Measurements from ENCODE around the gene OR52I1.

The OR52I1 gene

GRCh38 chr11:4569075-4569474, 24.8 kb upstream of the OR52I1 start:
- no peaks in the 10 kb centered on the region for H3K4me1 ChIP-seq (ENCODE audit: low read length)
- no peaks in the 10 kb centered on the region for H3K9me3 ChIP-seq (ENCODE audit: insufficient read depth, low read length)
- no peak overlapping the region for H3K4me2 ChIP-seq (ENCODE audit: low read length)
- H3K79me2 ChIP-seq (ENCODE audit: low read length), result no peaks in the 10 kb centered on the region
- no peaks in the 10 kb centered on the region for H4K20me1 ChIP-seq (ENCODE audit: insufficient read depth, low read length)
- H3K27ac ChIP-seq (ENCODE audit: low read length), result no peak overlapping the region
- H3K4me3 ChIP-seq (ENCODE audit: low read length), result no peak overlapping the region
- H3K36me3 ChIP-seq (replicated peaks; ENCODE audit: low read depth, low read length), result no peaks in the 10 kb centered on the region
- no peak for TF ChIP-seq CTCF (IDR thresholded peaks at IDR 0.05; ENCODE audit: low read depth, low read length)
- TF ChIP-seq EZH2phosphoT487 (IDR thresholded peaks at IDR 0.05; ENCODE audit: low read depth), result no peak
- H2AFZ ChIP-seq (ENCODE audit: low read depth, low read length), result no peak overlapping the region
- H3K27me3 ChIP-seq (ENCODE audit: low read depth, low read length), result peaks cover 5% of the 10 kb centered on the region; the same call in 1 of the 2 replicates
- H3K9ac ChIP-seq (ENCODE audit: low read length), result no peak overlapping the region

GRCh38 chr11:4576880-4577279, 17.0 kb upstream of the OR52I1 start:
- Histone ChIP-seq H3K4me2 (ENCODE audit: low read length) (no peak overlapping the region), H3K36me3 (replicated peaks; ENCODE audit: low read depth, low read length) (no peaks in the 10 kb centered on the region), H2AFZ (ENCODE audit: low read depth, low read length) (no peak overlapping the region), H3K4me1 (ENCODE audit: low read length) (no peaks in the 10 kb centered on the region), H3K27me3 (ENCODE audit: low read depth, low read length) (peaks cover 14% of the 10 kb centered on the region), H3K4me3 (ENCODE audit: low read length) (no peak overlapping the region), H3K9me3 (ENCODE audit: insufficient read depth, low read length) (no peaks in the 10 kb centered on the region), H3K27ac (ENCODE audit: low read length) (no peak overlapping the region), H4K20me1 (ENCODE audit: insufficient read depth, low read length) (no peaks in the 10 kb centered on the region), H3K79me2 (ENCODE audit: low read length) (no peaks in the 10 kb centered on the region), H3K9ac (ENCODE audit: low read length) (no peak overlapping the region)
- TF ChIP-seq CTCF (IDR thresholded peaks at IDR 0.05; ENCODE audit: low read depth, low read length) (no peak), EZH2phosphoT487 (IDR thresholded peaks at IDR 0.05; ENCODE audit: low read depth) (no peak)

GRCh38 chr11:4577761-4578160, 16.1 kb upstream of the OR52I1 start:
- H3K36me3 ChIP-seq (replicated peaks; ENCODE audit: low read depth, low read length), result no peaks in the 10 kb centered on the region
- H4K20me1 ChIP-seq (ENCODE audit: insufficient read depth, low read length), result no peaks in the 10 kb centered on the region
- H3K4me2 ChIP-seq (ENCODE audit: low read length), result no peak overlapping the region
- no peak for TF ChIP-seq CTCF (IDR thresholded peaks at IDR 0.05; ENCODE audit: low read depth, low read length)
- no peak for TF ChIP-seq EZH2phosphoT487 (IDR thresholded peaks at IDR 0.05; ENCODE audit: low read depth)
- H2AFZ ChIP-seq (ENCODE audit: low read depth, low read length), result no peak overlapping the region
- no peak overlapping the region for H3K9ac ChIP-seq (ENCODE audit: low read length)
- H3K4me3 ChIP-seq (ENCODE audit: low read length), result no peak overlapping the region
- H3K9me3 ChIP-seq (ENCODE audit: insufficient read depth, low read length), result no peaks in the 10 kb centered on the region
- no peaks in the 10 kb centered on the region for H3K4me1 ChIP-seq (ENCODE audit: low read length)
- no peaks in the 10 kb centered on the region for H3K79me2 ChIP-seq (ENCODE audit: low read length)
- no peak overlapping the region for H3K27ac ChIP-seq (ENCODE audit: low read length)
- peaks cover 14% of the 10 kb centered on the region for H3K27me3 ChIP-seq (ENCODE audit: low read depth, low read length)

- Histone ChIP-seq H3K27me3 (ENCODE audit: low read depth, low read length) (peaks cover 14% of the 10 kb centered on the region), H3K4me1 (ENCODE audit: low read length) (no peaks in the 10 kb centered on the region), H3K9ac (ENCODE audit: low read length) (no peak overlapping the region), H3K79me2 (ENCODE audit: low read length) (no peaks in the 10 kb centered on the region), H3K4me3 (ENCODE audit: low read length) (no peak overlapping the region), H2AFZ (ENCODE audit: low read depth, low read length) (no peak overlapping the region), H3K9me3 (ENCODE audit: insufficient read depth, low read length) (no peaks in the 10 kb centered on the region), H3K36me3 (replicated peaks; ENCODE audit: low read depth, low read length) (no peaks in the 10 kb centered on the region), H3K4me2 (ENCODE audit: low read length) (no peak overlapping the region), H3K27ac (ENCODE audit: low read length) (no peak overlapping the region), H4K20me1 (ENCODE audit: insufficient read depth, low read length) (no peaks in the 10 kb centered on the region)
- TF ChIP-seq CTCF (IDR thresholded peaks at IDR 0.05; ENCODE audit: low read depth, low read length) (no peak), EZH2phosphoT487 (IDR thresholded peaks at IDR 0.05; ENCODE audit: low read depth) (no peak)
These were observed 15.2 kb upstream of the OR52I1 start for GRCh38 chr11:4578624-4579023.
